GM12878 (cell line): ENCODE measurements around the gene EFNA1. TPM values are rescaled to one million over a fixed set of nuclear protein-coding genes. Genes with fewer than 3 reads are reported as not detected.
A peak's percentile ranks its signal among the peaks of the same experiment; 100 is the strongest.

Source experiments
- CBX5 ChIP-seq: sonication (generic); IDR thresholded peaks from 2 replicates; pipeline ENCODE4 v1.6.1; 2016; ENCODE audit warnings: low read depth, moderate library complexity, mild to moderate bottlenecking, inconsistent platforms
- GABPA ChIP-seq: IDR thresholded peaks from 2 replicates; pipeline ENCODE4 v1.6.1; 2014; ENCODE audit warnings: antibody characterized with exemption, low read depth, mild to moderate bottlenecking, inconsistent platforms
- JUND ChIP-seq: IDR thresholded peaks from 2 replicates; pipeline ENCODE4 v1.6.1; 2012; ENCODE audit warnings: low read depth, mild to moderate bottlenecking, low read length, improper control_type of control experiment, moderate library complexity
- MEF2A ChIP-seq: IDR thresholded peaks from 2 replicates; pipeline ENCODE4 v1.6.1; 2011; ENCODE audit warnings: low read depth, mild to moderate bottlenecking, low read length, moderate library complexity; ENCODE audit not compliant: insufficient read depth
- MYC ChIP-seq: IDR thresholded peaks from 2 replicates; pipeline ENCODE4 v1.6.1; 2011; ENCODE audit warnings: mild to moderate bottlenecking, low read length, moderate library complexity, inconsistent platforms; ENCODE audit not compliant: insufficient read depth, insufficient replicate concordance, insufficient read length, severe bottlenecking
- PML ChIP-seq: IDR thresholded peaks from 2 replicates; pipeline ENCODE4 v1.6.1; 2012; ENCODE audit warnings: low read length, inconsistent platforms
- POLR2AphosphoS5 ChIP-seq: IDR thresholded peaks from 2 replicates; pipeline ENCODE4 v1.6.1; 2011; ENCODE audit warnings: mild to moderate bottlenecking, low read length, inconsistent platforms
- RAD21 ChIP-seq: IDR thresholded peaks from 2 replicates; pipeline ENCODE4 v1.6.1; 2011; ENCODE audit warnings: mild to moderate bottlenecking, low read depth, low read length, moderate library complexity; ENCODE audit not compliant: insufficient read depth
- RELA ChIP-seq: fragments of 450-650 bp; IDR thresholded peaks from 2 replicates; pipeline ENCODE4 v1.8.0; 2014; ENCODE audit warnings: borderline replicate concordance; ENCODE audit not compliant: partially characterized antibody
- RUNX3 ChIP-seq: IDR thresholded peaks from 2 replicates; pipeline ENCODE4 v1.6.1; 2012; ENCODE audit warnings: low read length, inconsistent platforms
- SREBF1 ChIP-seq: IDR thresholded peaks from 2 replicates; pipeline ENCODE4 v1.6.1; 2012; ENCODE audit warnings: mild to moderate bottlenecking, low read length
- WRNIP1 ChIP-seq: IDR thresholded peaks from 2 replicates; pipeline ENCODE4 v1.6.1; 2011; ENCODE audit warnings: low read depth, low read length, improper control_type of control experiment, borderline replicate concordance
- polyA plus RNA-seq, 11 experiments: library from polyadenylated mRNA; depleted of rRNA in 4 of 11; unstranded in 6 of 11; stranded (reverse) in 5 of 11; fragments of >200 nt; fragmentation: Nextera tagmentation in 4 of 11; fragmentation: Illumina TruSeq in 1 of 11; extraction: Ambion mirVana in 4 of 11; extraction: Trizol in 1 of 11; gene quantifications; 1 replicate in 1 of 11; 2 replicates in 10 of 11; pipeline versions ENCODE4 v1.2.1 to v1.2.3, GENCODE V29; 2011 to 2016; ENCODE audit warnings: inconsistent platforms in 2 of 11, missing spikeins in 2 of 11, low read depth in 1 of 11
- total RNA-seq, 4 experiments: library from RNA; depleted of rRNA in 3 of 4; stranded (reverse); fragments of >200 nt in 3 of 4; fragmentation: Illumina TruSeq in 1 of 4; extraction: Trizol in 1 of 4; gene quantifications; 2 replicates each; pipeline versions ENCODE4 v1.2.1 to v1.2.3, GENCODE V29; 2013 to 2021
- TF ChIP-seq, protein P1 (sequence below): fragments of 450-650 bp; IDR thresholded peaks from 2 replicates; pipeline ENCODE4 v1.6.1; 2018; ENCODE audit warnings: mild to moderate bottlenecking, low read depth, moderate library complexity; ENCODE audit not compliant: partially characterized antibody
- TF ChIP-seq, protein P2 (sequence below): fragments of 450-650 bp; IDR thresholded peaks from 2 replicates; pipeline ENCODE4 v1.6.1; 2017; ENCODE audit warnings: mild to moderate bottlenecking, moderate library complexity
- TF ChIP-seq, protein P3 (sequence below): fragments of 450-650 bp; IDR thresholded peaks from 2 replicates; pipeline ENCODE4 v1.6.1; 2014; ENCODE audit warnings: mild to moderate bottlenecking
- TF ChIP-seq, protein P4 (sequence below): IDR thresholded peaks from 2 replicates; pipeline ENCODE4 v1.6.1; 2012; ENCODE audit warnings: mild to moderate bottlenecking, low read depth, low read length

EFNA1 gene
- total and polyA plus RNA-seq, 10 of the 15 experiments (the other 5 are each of a cell fraction or from before 2014, with no cell fraction given), result 0.13 to 7.5 (median 0.28) TPM; not detected in 5

DNA sequence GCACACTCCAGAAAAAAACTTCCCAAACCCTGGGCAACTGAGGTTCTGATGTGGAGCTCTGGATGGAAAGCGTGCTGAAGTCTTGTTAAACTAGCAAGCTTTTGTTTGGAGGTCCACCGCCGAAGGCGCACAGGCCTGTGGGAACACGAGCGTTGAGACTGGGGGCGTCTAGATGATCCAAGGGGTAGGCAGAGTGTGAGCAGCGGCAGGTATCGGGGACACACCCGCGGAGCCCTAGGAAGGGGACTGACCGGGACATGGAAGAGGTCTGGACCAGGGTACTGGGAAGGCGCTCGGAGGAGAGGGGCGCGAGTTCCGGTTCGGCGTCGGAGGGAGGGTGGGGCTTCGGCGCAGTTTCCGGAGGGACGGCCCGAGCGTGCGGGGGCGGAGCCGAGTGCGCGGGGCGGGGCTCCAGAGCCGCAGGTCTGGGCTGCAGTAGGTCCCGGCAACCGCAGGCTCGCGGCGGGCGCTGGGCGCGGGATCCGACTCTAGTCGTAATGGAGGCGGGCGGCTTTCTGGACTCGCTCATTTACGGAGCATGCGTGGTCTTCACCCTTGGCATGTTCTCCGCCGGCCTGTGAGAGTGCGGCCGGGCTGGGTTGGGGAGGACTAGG is 7.8 kb downstream of the EFNA1 start, which contains the start of gene SLC50A1 (continued):
- TF ChIP-seq MYC (no peak), WRNIP1 (no peak), SREBF1 (no peak), CBX5 (no peak), RAD21 (no peak), RUNX3 (peak; percentile 84), POLR2AphosphoS5 (peak; percentile 80; the same call in 1 of the 2 replicates), RELA (no peak), GABPA (peak; percentile 83), MEF2A (0 out of 2 replicates have a peak, but pooled peaks have one; percentile 14), JUND (no peak), PML (peak; percentile 94)
- TF ChIP-seq, protein P1, sequence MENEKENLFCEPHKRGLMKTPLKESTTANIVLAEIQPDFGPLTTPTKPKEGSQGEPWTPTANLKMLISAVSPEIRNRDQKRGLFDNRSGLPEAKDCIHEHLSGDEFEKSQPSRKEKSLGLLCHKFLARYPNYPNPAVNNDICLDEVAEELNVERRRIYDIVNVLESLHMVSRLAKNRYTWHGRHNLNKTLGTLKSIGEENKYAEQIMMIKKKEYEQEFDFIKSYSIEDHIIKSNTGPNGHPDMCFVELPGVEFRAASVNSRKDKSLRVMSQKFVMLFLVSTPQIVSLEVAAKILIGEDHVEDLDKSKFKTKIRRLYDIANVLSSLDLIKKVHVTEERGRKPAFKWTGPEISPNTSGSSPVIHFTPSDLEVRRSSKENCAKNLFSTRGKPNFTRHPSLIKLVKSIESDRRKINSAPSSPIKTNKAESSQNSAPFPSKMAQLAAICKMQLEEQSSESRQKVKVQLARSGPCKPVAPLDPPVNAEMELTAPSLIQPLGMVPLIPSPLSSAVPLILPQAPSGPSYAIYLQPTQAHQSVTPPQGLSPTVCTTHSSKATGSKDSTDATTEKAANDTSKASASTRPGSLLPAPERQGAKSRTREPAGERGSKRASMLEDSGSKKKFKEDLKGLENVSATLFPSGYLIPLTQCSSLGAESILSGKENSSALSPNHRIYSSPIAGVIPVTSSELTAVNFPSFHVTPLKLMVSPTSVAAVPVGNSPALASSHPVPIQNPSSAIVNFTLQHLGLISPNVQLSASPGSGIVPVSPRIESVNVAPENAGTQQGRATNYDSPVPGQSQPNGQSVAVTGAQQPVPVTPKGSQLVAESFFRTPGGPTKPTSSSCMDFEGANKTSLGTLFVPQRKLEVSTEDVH, result peak; percentile 56
- TF ChIP-seq, protein P2, sequence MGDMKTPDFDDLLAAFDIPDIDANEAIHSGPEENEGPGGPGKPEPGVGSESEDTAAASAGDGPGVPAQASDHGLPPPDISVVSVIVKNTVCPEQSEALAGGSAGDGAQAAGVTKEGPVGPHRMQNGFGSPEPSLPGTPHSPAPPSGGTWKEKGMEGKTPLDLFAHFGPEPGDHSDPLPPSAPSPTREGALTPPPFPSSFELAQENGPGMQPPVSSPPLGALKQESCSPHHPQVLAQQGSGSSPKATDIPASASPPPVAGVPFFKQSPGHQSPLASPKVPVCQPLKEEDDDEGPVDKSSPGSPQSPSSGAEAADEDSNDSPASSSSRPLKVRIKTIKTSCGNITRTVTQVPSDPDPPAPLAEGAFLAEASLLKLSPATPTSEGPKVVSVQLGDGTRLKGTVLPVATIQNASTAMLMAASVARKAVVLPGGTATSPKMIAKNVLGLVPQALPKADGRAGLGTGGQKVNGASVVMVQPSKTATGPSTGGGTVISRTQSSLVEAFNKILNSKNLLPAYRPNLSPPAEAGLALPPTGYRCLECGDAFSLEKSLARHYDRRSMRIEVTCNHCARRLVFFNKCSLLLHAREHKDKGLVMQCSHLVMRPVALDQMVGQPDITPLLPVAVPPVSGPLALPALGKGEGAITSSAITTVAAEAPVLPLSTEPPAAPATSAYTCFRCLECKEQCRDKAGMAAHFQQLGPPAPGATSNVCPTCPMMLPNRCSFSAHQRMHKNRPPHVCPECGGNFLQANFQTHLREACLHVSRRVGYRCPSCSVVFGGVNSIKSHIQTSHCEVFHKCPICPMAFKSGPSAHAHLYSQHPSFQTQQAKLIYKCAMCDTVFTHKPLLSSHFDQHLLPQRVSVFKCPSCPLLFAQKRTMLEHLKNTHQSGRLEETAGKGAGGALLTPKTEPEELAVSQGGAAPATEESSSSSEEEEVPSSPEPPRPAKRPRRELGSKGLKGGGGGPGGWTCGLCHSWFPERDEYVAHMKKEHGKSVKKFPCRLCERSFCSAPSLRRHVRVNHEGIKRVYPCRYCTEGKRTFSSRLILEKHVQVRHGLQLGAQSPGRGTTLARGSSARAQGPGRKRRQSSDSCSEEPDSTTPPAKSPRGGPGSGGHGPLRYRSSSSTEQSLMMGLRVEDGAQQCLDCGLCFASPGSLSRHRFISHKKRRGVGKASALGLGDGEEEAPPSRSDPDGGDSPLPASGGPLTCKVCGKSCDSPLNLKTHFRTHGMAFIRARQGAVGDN, result peak; percentile 75
- TF ChIP-seq, protein P3, sequence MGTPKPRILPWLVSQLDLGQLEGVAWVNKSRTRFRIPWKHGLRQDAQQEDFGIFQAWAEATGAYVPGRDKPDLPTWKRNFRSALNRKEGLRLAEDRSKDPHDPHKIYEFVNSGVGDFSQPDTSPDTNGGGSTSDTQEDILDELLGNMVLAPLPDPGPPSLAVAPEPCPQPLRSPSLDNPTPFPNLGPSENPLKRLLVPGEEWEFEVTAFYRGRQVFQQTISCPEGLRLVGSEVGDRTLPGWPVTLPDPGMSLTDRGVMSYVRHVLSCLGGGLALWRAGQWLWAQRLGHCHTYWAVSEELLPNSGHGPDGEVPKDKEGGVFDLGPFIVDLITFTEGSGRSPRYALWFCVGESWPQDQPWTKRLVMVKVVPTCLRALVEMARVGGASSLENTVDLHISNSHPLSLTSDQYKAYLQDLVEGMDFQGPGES, result no peak
- TF ChIP-seq, protein P4, sequence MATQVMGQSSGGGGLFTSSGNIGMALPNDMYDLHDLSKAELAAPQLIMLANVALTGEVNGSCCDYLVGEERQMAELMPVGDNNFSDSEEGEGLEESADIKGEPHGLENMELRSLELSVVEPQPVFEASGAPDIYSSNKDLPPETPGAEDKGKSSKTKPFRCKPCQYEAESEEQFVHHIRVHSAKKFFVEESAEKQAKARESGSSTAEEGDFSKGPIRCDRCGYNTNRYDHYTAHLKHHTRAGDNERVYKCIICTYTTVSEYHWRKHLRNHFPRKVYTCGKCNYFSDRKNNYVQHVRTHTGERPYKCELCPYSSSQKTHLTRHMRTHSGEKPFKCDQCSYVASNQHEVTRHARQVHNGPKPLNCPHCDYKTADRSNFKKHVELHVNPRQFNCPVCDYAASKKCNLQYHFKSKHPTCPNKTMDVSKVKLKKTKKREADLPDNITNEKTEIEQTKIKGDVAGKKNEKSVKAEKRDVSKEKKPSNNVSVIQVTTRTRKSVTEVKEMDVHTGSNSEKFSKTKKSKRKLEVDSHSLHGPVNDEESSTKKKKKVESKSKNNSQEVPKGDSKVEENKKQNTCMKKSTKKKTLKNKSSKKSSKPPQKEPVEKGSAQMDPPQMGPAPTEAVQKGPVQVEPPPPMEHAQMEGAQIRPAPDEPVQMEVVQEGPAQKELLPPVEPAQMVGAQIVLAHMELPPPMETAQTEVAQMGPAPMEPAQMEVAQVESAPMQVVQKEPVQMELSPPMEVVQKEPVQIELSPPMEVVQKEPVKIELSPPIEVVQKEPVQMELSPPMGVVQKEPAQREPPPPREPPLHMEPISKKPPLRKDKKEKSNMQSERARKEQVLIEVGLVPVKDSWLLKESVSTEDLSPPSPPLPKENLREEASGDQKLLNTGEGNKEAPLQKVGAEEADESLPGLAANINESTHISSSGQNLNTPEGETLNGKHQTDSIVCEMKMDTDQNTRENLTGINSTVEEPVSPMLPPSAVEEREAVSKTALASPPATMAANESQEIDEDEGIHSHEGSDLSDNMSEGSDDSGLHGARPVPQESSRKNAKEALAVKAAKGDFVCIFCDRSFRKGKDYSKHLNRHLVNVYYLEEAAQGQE, result no peak
